Neural crest cell (in vitro differentiated cells): ENCODE data around the gene LRMDA. TPM values are rescaled to one million over a fixed set of nuclear protein-coding genes. Genes with fewer than 3 reads are reported as not detected.

Experiments
- DNase-seq: peaks from one replicate; pipeline ENCODE4 v3.0.0; 2021; ENCODE audit warnings: low read depth, mixed read lengths, low spot score
- H3K27ac Mint-ChIP-seq: one replicate; pipeline ENCODE4 v1.8.0; 2021; ENCODE audit warnings: mild to moderate bottlenecking, mixed read lengths; ENCODE audit not compliant: unreplicated experiment
- H3K27me3 Mint-ChIP-seq: 2 replicates; pipeline ENCODE4 v1.8.0; 2021; ENCODE audit warnings: low read depth, mild to moderate bottlenecking, mixed read lengths
- H3K36me3 Mint-ChIP-seq: 2 replicates; pipeline ENCODE4 v1.8.0; 2021; ENCODE audit warnings: low read depth, mild to moderate bottlenecking, mixed read lengths
- H3K4me1 Mint-ChIP-seq: 2 replicates; pipeline ENCODE4 v1.8.0; 2021; ENCODE audit warnings: mixed read lengths
- H3K4me3 Mint-ChIP-seq: one replicate; pipeline ENCODE4 v1.8.0; 2021; ENCODE audit warnings: mild to moderate bottlenecking, mixed read lengths
- H3K9me3 Mint-ChIP-seq: 2 replicates; pipeline ENCODE4 v1.8.0; 2021; ENCODE audit warnings: mixed read lengths
- total RNA-seq: library from RNA; stranded (reverse); gene quantifications from 2 replicates; pipeline ENCODE4 v1.2.1, GENCODE V29; 2021
- TF ChIP-seq, protein P1 (sequence below): fragments of 200-600 bp; sonication (generic); conservative IDR thresholded peaks from 2 replicates; pipeline ENCODE4 v1.5.0; 2021; ENCODE audit warnings: antibody characterized with exemption, mild to moderate bottlenecking

LRMDA gene
- total RNA-seq, 1 donor from 2014 or later = 3.1 TPM

DNA sequence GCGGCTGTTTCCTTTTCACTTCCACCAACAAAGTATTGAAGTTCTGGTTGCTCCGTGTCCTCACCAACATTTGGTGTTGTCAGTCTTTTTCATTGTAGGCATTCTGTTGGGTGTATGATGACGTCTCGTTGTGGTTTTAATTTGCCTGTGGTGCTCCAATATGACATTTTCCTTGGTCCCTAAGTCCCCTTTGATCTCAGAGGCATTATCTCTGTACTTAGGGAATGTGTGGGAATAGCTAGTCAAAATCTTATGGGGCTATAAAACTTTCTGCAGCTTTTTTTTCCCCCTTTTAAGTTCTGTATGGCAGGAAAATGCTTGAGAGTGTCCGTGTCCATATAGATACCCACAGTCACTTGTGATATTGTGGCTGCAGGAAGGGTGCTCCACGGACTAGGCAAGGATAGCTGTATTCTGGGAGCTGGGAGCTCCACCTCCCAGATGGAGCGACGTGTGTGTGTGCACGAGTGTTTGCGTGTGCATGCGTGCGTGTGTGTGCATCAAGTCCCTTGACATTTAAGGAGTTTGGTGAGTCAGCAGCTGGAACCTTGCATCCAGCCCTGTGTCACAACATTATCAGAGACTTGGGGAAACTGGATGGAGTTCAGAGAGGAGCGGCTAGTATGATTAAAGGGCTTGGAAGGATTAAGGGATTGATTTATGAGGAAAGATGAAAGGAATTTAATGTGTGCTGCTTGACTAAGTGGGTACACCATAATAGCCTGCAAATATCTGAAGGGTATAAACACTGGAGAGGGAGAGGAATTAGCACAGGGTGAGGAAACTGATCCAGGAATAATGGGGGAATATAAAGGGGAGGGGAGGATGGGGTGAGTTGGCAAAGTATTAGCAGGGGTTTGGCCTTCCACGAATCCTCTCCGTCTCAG is 66.8 kb downstream of the LRMDA start:
- Mint-ChIP-seq H3K27ac (no peak overlapping the region), H3K9me3 (peaks cover 3% of the 10 kb centered on the region)
- TF ChIP-seq, protein P1, sequence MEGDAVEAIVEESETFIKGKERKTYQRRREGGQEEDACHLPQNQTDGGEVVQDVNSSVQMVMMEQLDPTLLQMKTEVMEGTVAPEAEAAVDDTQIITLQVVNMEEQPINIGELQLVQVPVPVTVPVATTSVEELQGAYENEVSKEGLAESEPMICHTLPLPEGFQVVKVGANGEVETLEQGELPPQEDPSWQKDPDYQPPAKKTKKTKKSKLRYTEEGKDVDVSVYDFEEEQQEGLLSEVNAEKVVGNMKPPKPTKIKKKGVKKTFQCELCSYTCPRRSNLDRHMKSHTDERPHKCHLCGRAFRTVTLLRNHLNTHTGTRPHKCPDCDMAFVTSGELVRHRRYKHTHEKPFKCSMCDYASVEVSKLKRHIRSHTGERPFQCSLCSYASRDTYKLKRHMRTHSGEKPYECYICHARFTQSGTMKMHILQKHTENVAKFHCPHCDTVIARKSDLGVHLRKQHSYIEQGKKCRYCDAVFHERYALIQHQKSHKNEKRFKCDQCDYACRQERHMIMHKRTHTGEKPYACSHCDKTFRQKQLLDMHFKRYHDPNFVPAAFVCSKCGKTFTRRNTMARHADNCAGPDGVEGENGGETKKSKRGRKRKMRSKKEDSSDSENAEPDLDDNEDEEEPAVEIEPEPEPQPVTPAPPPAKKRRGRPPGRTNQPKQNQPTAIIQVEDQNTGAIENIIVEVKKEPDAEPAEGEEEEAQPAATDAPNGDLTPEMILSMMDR = no peak

DNA sequence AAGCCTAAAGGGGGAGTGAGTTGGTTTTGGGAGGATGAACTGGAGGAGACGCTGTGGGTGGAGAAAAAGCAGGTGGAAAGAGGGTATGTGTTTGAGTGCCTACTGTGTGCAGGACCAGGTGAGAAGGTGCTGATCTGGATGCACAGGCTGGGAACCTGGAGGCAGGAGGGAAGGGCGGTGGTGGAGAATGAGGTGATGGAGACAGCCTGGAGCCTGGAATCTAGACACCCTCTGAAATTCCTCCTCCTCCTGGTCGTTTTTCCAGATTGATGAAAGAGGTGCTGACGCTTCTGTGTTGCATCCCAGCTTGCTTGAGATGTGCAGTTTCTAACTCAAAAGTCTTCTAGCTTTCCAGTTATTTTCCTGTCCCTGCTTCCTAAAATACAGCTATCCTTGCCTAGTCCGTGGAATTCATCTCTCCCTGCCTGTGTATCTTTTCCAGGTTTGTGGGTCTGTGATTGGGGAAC is 67.5 kb downstream of the LRMDA start:
- DNase-seq = no peak
- H3K27me3 Mint-ChIP-seq = no peaks in the 10 kb centered on the region
- TF ChIP-seq, protein P1 = no peak
- no peak overlapping the region for H3K4me3 Mint-ChIP-seq
- H3K36me3 Mint-ChIP-seq = no peaks in the 10 kb centered on the region
- H3K9me3 Mint-ChIP-seq = peaks cover 3% of the 10 kb centered on the region
- H3K4me1 Mint-ChIP-seq = no peaks in the 10 kb centered on the region
- H3K27ac Mint-ChIP-seq = no peak overlapping the region

More for the DNA sequence above, 66.8 kb downstream of the LRMDA start:
- H3K4me1 Mint-ChIP-seq = no peaks in the 10 kb centered on the region
- no peak for DNase-seq
- no peak overlapping the region for H3K4me3 Mint-ChIP-seq
- H3K36me3 Mint-ChIP-seq = no peaks in the 10 kb centered on the region
- H3K27me3 Mint-ChIP-seq = no peaks in the 10 kb centered on the region

DNA sequence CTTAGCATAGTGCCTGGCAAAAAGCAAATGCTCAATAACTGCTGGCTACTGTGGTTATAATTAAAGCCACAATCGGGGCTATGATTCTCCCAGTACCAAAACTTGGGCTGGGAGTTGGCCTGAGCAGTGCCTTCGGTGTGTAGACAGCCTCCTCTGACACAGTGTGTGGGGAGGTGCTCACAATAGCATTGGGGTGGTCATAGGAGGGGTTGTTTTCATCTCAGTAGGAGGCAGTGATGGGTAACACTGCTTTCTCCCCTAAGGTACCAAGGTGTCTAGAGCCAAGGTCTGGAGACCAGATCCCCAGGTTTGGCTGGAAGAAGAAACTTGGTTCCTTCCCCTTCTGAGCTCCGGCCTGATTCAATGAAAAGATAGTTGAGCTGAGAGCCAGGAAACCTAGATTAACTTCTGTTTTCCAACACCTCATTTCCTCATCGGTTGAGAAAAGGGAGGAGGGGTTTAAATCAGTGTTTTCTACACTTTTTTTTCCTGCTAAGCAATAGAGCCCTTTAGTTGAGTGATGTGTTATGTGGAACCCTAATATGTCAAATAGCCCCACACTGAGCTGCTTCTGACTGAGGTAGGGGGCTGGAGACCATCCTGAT is 68.2 kb downstream of the LRMDA start:
- DNase-seq = no peak
- Mint-ChIP-seq H3K4me1 (no peaks in the 10 kb centered on the region), H3K9me3 (no peaks in the 10 kb centered on the region), H3K4me3 (no peak overlapping the region), H3K27me3 (no peaks in the 10 kb centered on the region), H3K27ac (no peak overlapping the region), H3K36me3 (no peaks in the 10 kb centered on the region)
- TF ChIP-seq, protein P1 = no peak

DNA sequence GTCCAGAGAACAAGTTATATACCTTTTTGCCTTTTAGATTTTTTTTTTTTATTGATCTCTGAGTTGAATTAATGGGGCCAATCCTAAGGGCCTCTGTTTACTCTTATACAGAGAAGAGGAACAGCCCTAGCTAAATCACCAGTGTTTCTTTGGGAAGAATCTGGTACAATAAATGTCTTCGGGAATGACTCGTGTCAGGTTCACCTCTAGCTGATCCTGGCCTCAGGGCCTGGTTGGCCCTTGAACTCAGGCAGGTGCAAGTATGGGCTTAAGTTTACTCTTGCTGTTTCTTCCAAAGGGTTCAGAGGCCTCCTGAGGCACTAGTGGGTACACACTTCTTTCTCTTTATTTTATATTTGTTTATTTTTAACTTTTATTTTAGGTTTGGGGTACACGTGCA is 71.0 kb downstream of the LRMDA start:
- Mint-ChIP-seq H3K27me3 (no peaks in the 10 kb centered on the region), H3K27ac (no peak overlapping the region)

DNA sequence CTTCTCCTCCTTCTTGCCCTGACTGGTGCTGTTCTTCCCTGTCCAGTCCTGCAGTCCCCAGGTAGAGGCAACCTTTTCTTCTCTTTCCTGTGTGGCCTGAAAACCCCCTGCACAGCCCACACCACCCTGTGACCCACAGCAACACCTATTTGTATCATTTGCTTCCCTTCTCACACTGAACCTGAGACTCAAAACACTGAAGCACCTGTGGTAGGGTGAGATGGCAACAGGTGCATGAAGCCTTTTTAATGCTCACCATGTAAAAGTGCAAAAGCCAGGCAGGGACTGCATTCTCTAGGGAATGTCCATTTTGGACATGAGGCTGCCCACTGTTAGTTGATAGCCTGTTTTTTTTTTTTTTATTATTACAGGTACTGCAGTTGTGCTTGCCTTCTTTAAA is 71.4 kb downstream of the LRMDA start:
- Mint-ChIP-seq H3K27ac (no peak overlapping the region), H3K9me3 (peaks cover 3% of the 10 kb centered on the region), H3K36me3 (no peaks in the 10 kb centered on the region), H3K4me3 (no peak overlapping the region), H3K4me1 (no peaks in the 10 kb centered on the region), H3K27me3 (no peaks in the 10 kb centered on the region)
- TF ChIP-seq, protein P1 = no peak
- no peak for DNase-seq

More for the DNA sequence above, 71.0 kb downstream of the LRMDA start:
- no peaks in the 10 kb centered on the region for H3K4me1 Mint-ChIP-seq
- TF ChIP-seq, protein P1 = no peak
- peaks cover 3% of the 10 kb centered on the region for H3K9me3 Mint-ChIP-seq
- no peak overlapping the region for H3K4me3 Mint-ChIP-seq
- H3K36me3 Mint-ChIP-seq = no peaks in the 10 kb centered on the region
- DNase-seq = no peak
